BE2C (cell line): Measurements from ENCODE around the gene ZMAT1.

Experiments
- DNase-seq: peaks from one replicate; pipeline ENCODE4 v3.0.0-alpha.2; 2020
- H3K27me3 ChIP-seq: fragments of 250-450 bp; sonication (Bioruptor Pico); 2 replicates; pipeline ENCODE4 v1.5.1; 2020; ENCODE audit warnings: mild to moderate bottlenecking
- H3K36me3 ChIP-seq: fragments of 250-450 bp; sonication (Bioruptor Pico); 2 replicates; pipeline ENCODE4 v1.5.1; 2020; ENCODE audit warnings: mild to moderate bottlenecking
- H3K4me1 ChIP-seq: fragments of 250-450 bp; sonication (Bioruptor Pico); 2 replicates; pipeline ENCODE4 v1.5.1; 2020
- H3K4me3 ChIP-seq: 2 replicates; pipeline ENCODE4 v1.5.1; 2011; ENCODE audit warnings: low read depth, low read length
- H3K9me3 ChIP-seq: fragments of 250-450 bp; sonication (Bioruptor Pico); 2 replicates; pipeline ENCODE4 v1.5.1; 2020
- CTCF ChIP-seq: IDR thresholded peaks from 2 replicates; pipeline ENCODE4 v1.5.1; 2012; ENCODE audit warnings: mild to moderate bottlenecking, low read depth, low read length

Gene ZMAT1

GRCh38 chrX:101956556-101956955, 24.7 kb upstream of the ZMAT1 start:
- no peak for DNase-seq
- no peak for TF ChIP-seq CTCF
- no peak overlapping the region for H3K4me3 ChIP-seq
- no peaks in the 10 kb centered on the region for H3K4me1 ChIP-seq
- no peaks in the 10 kb centered on the region for H3K9me3 ChIP-seq
- no peaks in the 10 kb centered on the region for H3K27me3 ChIP-seq
- no peaks in the 10 kb centered on the region for H3K36me3 ChIP-seq

- Histone ChIP-seq H3K27me3 (no peaks in the 10 kb centered on the region), H3K9me3 (no peaks in the 10 kb centered on the region), H3K4me1 (no peaks in the 10 kb centered on the region), H3K4me3 (no peak overlapping the region), H3K36me3 (no peaks in the 10 kb centered on the region)
- no peak for TF ChIP-seq CTCF
- no peak for DNase-seq
Observed at GRCh38 chrX:101950581-101950980, 18.8 kb upstream of the ZMAT1 start.

GRCh38 chrX:101932249-101932570, 383 bp upstream of the ZMAT1 start:
- Histone ChIP-seq H3K36me3 (no peaks in the 10 kb centered on the region), H3K4me1 (no peaks in the 10 kb centered on the region), H3K27me3 (no peaks in the 10 kb centered on the region), H3K4me3 (no peak overlapping the region), H3K9me3 (no peaks in the 10 kb centered on the region)
- no peak for TF ChIP-seq CTCF
- no peak for DNase-seq

GRCh38 chrX:101931136-101931487, 715 bp downstream of the ZMAT1 start:
- Histone ChIP-seq H3K9me3 (no peaks in the 10 kb centered on the region), H3K36me3 (no peaks in the 10 kb centered on the region), H3K4me3 (peak overlapping the region; percentile 38), H3K4me1 (no peaks in the 10 kb centered on the region), H3K27me3 (no peaks in the 10 kb centered on the region)
- no peak for DNase-seq
- TF ChIP-seq CTCF: no peak

- no peak for TF ChIP-seq CTCF
- no peaks in the 10 kb centered on the region for H3K4me1 ChIP-seq
- no peaks in the 10 kb centered on the region for H3K36me3 ChIP-seq
- no peak for DNase-seq
- H3K27me3 ChIP-seq: no peaks in the 10 kb centered on the region
- H3K4me3 ChIP-seq: no peak overlapping the region
- H3K9me3 ChIP-seq: no peaks in the 10 kb centered on the region
Observed at GRCh38 chrX:101925733-101926132, 6.1 kb downstream of the ZMAT1 start.

GRCh38 chrX:101918751-101919150, 13.1 kb downstream of the ZMAT1 start:
- no peaks in the 10 kb centered on the region for H3K9me3 ChIP-seq
- no peak for DNase-seq
- no peak overlapping the region for H3K4me3 ChIP-seq
- no peaks in the 10 kb centered on the region for H3K4me1 ChIP-seq
- TF ChIP-seq CTCF: no peak
- H3K36me3 ChIP-seq: no peaks in the 10 kb centered on the region
- H3K27me3 ChIP-seq: no peaks in the 10 kb centered on the region
